Activated CD4-positive, alpha-beta T cell treated with anti-CD3 and anti-CD28 coated beads for 4 hours (primary cell): Measurements from ENCODE around the gene ARHGAP21.

Source experiments
- DNase-seq, 2 donors: peaks; one replicate each; pipeline ENCODE4 v3.0.0-alpha.2; 2020

Gene ARHGAP21

DNA sequence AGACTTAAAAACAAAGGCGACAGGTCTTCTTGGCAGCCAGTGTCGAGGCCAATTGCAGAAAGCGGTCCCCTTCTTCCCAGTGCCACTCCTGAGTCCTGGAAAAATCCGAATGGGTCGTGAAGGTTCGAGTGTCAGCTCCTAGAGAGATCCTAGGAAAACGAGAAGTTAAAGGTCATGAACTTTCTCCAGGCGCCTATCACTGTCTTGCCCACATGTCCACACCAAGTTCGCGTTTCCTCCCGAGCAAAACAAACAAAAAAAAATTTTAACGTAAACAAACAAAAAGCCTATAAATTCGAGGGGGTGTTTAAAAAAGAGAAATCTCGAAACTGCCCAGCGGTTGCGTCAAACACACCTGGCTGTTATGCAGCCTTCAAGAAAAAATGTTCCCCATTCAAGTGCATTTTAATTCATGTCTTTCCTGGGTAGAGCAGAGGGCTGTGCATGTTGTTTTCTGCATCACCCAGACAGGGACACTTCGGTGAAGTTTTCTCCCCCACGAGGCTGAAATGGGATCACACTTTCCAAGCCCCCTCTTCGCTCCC lies 1.5 kb downstream of the ARHGAP21 start:
- no peak for DNase-seq

DNA sequence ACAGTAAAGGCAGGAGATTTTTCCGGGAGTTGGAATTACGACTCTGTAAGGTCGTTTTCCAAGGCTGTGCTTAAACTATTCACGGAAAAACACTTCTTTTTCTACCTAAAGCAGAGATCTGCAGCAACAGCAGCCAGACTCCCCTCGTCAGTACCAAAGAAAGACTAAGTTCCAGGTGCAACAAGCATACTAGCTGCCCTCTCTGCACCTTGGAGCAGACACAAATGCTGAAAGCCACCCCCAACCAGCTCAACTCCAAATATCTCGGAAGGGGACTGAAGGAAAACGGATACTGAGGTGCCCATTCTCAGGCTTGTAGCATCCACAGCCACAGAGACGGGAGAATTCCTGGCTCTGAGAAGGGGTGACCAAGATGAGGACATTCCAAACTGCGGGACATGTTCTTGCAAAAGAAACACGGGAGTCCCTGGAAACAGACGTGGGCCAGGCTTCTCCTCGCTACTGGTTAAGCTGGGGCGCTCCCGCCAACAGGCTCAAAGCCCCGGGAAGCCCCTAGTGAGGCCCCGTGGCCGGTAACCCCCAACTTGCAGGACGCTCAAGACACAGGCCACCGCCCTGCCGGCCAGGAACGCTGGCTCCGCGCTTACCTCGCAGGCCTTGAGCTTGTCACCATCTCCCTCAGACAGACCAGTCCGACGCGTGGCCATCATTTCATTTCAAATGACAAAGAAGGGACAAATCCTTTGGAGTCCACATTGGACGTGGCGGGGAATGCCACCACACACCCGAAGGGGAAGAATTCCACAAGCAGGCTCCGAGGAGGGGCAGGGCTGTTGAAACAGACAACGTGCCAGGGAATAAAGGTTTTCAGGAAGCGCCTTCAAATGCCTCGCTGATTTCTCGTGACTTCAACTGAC lies 2.2 kb downstream of the ARHGAP21 start:
- DNase-seq, result no peak

DNA sequence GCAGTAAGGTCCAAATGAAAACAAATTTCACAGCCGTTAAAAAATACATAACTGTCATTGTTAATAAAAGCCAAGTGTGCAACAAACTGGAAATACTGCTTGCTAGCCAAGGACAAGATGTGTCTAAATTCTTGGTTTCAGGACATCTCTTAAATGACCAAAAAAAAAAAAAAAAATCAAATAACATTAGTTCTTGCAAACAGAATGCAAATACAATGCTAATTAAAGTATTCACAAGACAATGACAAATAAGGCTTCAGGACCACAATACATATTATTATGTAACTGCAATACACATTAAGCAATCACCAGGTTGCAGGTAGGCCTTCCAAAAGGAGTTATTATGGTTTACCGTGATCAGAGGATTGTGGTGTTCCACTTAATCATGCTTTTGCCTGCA lies 3.6 kb downstream of the ARHGAP21 start:
- no peak for DNase-seq

DNA sequence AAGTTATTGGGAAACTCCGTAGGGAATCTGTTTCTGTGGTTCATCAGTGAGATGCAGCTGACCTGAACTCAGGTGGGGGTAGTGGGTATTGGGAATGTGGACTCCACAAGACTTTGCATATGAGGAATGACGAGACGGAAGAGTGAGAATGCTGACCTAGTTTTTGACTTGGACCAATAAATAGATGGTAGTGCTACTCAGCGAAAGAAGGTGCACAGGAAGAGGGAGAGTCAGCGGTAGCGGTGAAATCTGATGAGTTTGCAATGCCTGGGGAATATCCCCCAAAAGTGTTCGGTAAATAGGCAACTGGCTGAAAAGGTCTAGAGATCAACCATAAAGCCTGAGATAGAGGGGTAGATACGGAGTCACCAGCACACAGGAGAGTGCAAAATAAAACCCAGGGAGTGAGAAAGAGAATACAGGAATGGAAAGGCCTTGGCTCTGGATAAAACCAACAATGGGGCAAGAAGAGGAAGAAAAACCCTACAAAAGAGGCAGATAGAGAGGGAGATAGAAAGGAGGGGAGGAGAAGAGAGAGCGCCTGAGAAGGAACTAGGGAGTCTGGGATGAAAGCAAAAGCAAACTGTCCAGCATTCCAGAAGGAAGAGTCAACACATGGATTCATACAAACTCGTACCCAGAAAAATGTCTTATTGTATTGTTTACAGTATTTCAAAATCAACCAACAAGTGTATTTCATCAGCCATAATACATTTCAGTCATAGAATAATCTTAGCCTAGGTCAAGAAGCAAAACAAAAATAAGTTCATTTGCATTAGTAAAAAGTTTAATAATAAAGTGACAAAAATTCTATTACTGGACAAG lies 5.4 kb downstream of the ARHGAP21 start:
- DNase-seq, result no peak

DNA sequence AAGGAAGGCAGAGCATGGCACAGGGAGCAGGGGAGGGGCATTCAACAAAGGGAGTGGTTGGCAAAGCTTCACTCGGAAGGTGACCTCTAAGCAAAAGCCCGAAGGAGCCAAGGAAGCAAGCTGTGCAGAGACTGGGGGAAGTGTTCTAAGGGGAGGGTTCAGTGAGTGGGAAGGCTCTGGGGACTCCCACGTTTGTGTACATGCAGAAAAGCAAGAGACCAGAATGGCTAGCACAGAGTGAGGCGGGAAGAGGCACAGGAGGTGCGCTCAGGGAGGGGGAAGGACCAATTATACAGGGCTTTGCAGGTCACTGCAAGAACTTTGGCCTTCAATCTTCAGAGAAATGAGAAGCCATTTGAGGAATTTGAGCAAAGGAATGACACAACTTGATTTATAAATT lies 7.4 kb downstream of the ARHGAP21 start:
- no peak for DNase-seq

DNA sequence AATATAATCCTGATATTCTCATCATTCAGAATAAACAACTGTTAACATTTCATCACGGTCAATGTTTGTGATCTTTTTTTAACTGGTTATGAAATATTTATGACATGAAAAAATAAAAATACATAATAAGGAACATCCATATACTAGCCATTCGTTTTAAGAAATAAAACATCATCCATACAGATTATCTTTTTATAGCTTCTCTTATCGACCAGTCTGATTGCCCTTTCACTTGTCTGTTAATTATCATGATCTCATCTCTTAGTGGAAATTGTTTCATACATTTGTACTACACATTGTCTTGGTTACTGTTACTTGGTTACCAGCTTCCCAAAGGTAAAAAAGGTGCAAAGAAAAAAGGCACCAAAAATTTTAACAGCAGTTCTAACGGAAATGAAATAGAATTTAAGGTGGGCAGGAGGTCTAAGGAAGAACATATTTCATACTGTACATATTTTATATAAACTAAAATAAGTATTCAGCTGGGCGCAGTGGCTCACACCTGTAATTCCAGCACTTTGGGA lies 8.4 kb downstream of the ARHGAP21 start:
- no peak for DNase-seq

GRCh38 chr10:24713086-24713485 lies 10.6 kb downstream of the ARHGAP21 start:
- no peak for DNase-seq

DNA sequence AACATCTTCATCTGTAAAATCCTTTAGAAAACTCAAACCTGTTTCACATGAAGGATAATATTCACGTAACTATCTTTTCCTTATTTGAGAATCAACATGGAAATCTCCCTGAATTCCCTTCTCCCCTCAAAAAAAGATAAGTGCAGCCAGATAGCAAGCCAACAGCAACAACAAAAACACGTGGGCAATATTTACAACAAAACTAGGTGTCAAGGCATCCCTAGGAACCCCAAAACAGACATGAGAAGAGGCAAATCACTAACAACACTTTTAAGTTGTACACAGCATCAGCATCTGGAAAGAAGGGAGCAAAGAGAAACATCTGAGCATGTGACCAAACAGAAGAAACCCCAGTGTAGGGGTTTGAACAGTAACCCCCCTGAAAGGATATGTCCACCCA lies 12.2 kb downstream of the ARHGAP21 start:
- DNase-seq, result no peak

GRCh38 chr10:24708081-24708480 lies 15.6 kb downstream of the ARHGAP21 start:
- DNase-seq, result no peak

- no peak for DNase-seq
Observed at GRCh38 chr10:24707445-24707844, 16.2 kb downstream of the ARHGAP21 start.

DNA sequence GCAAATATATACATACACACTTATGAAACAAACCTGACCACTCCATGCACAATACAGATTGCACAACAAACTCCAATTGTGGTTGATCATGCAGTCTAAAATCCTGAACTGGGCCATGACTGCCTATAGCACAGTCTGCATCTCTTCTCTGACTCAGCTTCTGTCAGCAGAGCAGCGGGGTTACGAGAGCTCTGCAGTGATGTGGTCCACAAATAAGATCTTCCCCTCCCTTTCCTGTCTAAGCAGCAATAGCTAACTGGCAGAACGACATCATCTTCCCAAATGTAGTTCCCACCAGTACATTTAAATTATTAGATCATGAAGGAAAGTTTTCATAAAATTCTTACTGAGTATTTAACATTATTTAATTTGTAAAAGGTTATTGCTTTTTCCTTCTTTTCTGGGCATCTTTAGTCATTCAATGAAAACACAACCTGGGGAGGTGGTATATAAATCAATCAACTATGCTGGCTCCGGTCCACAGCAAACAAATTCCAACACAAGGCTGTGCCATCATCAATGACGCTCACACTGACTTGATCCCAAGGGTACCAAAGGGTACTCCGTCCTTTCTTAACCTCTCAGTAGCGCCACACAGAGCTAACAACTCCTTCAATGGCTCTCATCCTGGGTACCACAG lies 17.1 kb downstream of the ARHGAP21 start:
- DNase-seq, result peak in 1 of 2 donors; percentile 14

DNA sequence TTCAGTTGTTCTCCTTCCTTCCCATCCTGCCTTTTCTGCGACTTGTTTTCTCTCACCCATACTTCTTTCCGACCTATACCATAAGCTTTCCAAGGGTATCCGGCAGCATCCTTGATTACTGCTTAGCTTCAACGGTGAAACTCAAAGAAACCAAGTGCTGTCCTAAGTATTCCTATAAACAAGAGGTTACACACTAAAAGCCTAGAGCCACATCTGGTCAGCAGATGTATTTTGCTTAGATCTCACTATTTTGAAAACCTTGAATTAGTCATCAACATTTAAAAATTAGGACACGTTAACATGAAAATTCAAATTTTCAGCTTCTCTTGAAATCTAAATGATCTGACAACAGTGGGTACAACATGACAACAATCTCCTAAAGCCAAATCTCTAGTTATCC lies 20.0 kb downstream of the ARHGAP21 start:
- DNase-seq, result no peak

GRCh38 chr10:24701447-24701846 lies 22.2 kb downstream of the ARHGAP21 start:
- no peak for DNase-seq

- DNase-seq, result no peak
Observed at GRCh38 chr10:24700948-24701347, 22.7 kb downstream of the ARHGAP21 start.

- no peak for DNase-seq
Observed at GRCh38 chr10:24698270-24698669, 25.4 kb downstream of the ARHGAP21 start.

GRCh38 chr10:24697080-24697479 lies 26.6 kb downstream of the ARHGAP21 start:
- DNase-seq, result no peak

DNA sequence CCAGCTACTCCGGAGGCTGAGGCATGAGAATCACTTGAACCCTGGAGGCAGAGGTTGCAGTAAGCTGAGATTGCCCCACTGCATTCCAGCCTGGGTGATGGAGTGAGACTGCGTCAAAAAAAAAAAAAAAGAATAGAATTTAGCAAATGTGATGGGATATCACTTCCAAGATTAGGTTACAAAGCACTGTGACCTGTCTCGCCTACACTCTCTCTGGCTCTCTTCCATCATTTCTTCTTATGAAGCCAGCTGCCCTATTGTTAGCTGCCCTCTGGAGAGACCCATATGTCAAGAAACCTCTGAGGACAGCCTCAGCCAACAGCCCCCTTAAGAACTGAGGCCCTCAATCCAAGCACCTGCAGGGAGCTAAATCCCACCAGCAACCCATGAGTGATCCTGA lies 28.2 kb downstream of the ARHGAP21 start:
- DNase-seq, result no peak

- no peak for DNase-seq
Observed at GRCh38 chr10:24694086-24694485, 29.6 kb downstream of the ARHGAP21 start.

DNA sequence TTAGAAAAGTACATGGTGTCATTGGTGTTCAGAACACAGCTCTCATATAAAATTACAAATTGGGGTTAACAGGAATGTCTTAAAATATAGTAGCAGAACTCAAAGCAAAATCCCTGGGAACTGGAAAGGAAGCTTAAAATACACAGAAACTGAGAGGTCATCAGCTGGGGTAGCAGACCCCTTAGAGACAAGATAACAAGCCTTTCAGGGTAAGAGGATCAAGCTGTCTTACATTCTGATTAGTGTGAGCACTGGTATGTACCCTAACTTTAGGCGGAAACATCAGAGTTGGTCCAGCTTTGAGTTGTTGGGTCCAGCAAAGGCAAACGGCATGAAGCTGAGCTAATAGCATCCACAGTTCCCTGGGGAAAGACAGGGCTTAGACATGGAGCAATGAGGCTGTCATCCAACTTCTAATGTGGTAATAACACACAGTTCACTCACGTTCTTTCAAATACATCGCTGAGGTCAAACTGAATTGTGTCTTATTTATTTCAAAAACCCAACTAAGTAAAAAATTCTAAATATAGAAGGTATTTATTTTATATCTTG lies 32.6 kb downstream of the ARHGAP21 start:
- no peak for DNase-seq

- no peak for DNase-seq
Observed at GRCh38 chr10:24685958-24686540, 37.6 kb downstream of the ARHGAP21 start.

DNA sequence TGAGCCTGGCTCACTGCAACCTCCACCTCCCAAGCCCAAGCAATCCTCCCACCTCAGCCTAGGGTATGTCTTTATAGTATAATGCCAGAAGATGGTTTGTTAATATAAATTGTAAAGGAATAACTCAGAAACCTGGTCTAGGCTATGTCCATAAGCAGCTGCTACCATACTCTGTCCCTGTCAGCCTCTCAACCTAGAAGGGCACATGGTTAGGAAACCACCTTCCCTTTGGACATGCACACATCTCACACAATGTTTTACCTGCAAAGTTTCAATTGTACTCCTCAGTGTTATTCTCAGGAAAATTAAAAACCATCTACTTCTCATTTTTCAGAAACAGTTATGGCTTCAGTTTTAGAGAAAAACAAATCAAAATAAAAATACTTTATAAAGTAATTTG lies 40.1 kb downstream of the ARHGAP21 start:
- no peak for DNase-seq

DNA sequence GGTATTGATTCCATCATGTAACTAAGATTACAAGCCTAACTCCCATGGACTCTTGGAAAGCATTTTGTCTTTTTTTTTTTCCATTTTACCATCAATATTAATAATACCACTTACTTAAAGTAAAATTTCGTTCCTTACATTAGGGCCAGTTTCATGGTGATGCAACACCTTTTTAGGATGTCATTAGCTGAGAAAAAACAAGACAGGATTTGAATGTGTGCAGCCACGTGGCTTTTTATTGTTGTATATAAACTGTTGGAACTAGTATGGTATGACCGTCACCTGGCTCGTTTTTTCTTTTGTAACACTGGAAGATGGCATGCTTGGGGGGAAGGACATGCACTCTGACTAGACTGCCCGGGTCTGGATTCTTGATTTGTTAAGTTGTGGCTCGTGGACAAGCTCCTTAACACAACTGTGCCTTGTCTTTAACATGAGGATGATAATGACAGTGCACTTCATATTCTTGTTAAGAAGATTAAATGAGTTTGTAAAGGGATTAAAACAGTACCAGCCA lies 42.1 kb downstream of the ARHGAP21 start:
- no peak for DNase-seq
